OCI-LY1 (cell line): ENCODE data around the gene TTF2.

Source experiments
- H2AFZ ChIP-seq: fragments of 200-600 bp; sonication (generic), shearing (Covaris generic); 2 replicates; pipeline ENCODE4 v1.6.0; 2014; ENCODE audit warnings: antibody characterized with exemption, mild to moderate bottlenecking, low read length
- H3F3A ChIP-seq: fragments of 200-600 bp; sonication (generic), shearing (Covaris generic); 2 replicates; pipeline ENCODE4 v1.6.0; 2014; ENCODE audit warnings: mild to moderate bottlenecking, antibody characterized with exemption, low read length, moderate library complexity; ENCODE audit not compliant: insufficient read depth
- H3K27ac ChIP-seq: fragments of 200-600 bp; sonication (generic); 2 replicates; pipeline ENCODE4 v1.5.1; 2014; ENCODE audit warnings: low read length, mixed run types, mild to moderate bottlenecking, low read depth; ENCODE audit not compliant: poor library complexity, severe bottlenecking
- H3K27me3 ChIP-seq: fragments of 200-600 bp; sonication (generic); 2 replicates; pipeline ENCODE4 v1.6.0; 2014; ENCODE audit warnings: antibody characterized with exemption, mild to moderate bottlenecking, low read length, moderate library complexity; ENCODE audit not compliant: insufficient read depth
- H3K36me3 ChIP-seq: fragments of 200-600 bp; sonication (generic); 2 replicates; pipeline ENCODE4 v1.6.1; 2014; ENCODE audit warnings: mild to moderate bottlenecking, antibody characterized with exemption, low read length, moderate library complexity, mixed read lengths; ENCODE audit not compliant: insufficient read depth
- H3K4me1 ChIP-seq: fragments of 200-600 bp; sonication (generic); 2 replicates; pipeline ENCODE4 v1.5.1; 2014; ENCODE audit warnings: mild to moderate bottlenecking, low read length, moderate library complexity; ENCODE audit not compliant: insufficient read depth, severe bottlenecking
- H3K4me2 ChIP-seq: fragments of 200-600 bp; sonication (generic), shearing (Covaris generic); 2 replicates; pipeline ENCODE4 v1.6.1; 2014; ENCODE audit warnings: low read length
- H3K4me3 ChIP-seq: fragments of 200-600 bp; sonication (generic); 2 replicates; pipeline ENCODE4 v1.5.1; 2014; ENCODE audit warnings: low read length, low read depth, mild to moderate bottlenecking, mixed read lengths; ENCODE audit not compliant: poor library complexity, severe bottlenecking
- H3K79me2 ChIP-seq: fragments of 200-600 bp; shearing (Covaris generic); 2 replicates; pipeline ENCODE4 v1.6.1; 2016; ENCODE audit warnings: mixed run types, low read length, mixed read lengths; ENCODE audit not compliant: insufficient read depth
- H3K9ac ChIP-seq: fragments of 200-600 bp; sonication (generic), shearing (Covaris generic); 2 replicates; pipeline ENCODE4 v1.6.1; 2014; ENCODE audit warnings: mild to moderate bottlenecking, low read length, mixed read lengths
- H3K9me2 ChIP-seq: fragments of 200-600 bp; sonication (generic), shearing (Covaris generic); 2 replicates; pipeline ENCODE4 v1.6.1; 2014; ENCODE audit warnings: low read depth, mild to moderate bottlenecking, low read length, mixed read lengths
- H3K9me3 ChIP-seq: fragments of 200-600 bp; shearing (Covaris generic); 2 replicates; pipeline ENCODE4 v1.6.1; 2014; ENCODE audit warnings: low read length, mixed read lengths
- H4K20me1 ChIP-seq: fragments of 200-600 bp; sonication (generic), shearing (Covaris generic); 2 replicates; pipeline ENCODE4 v1.6.0; 2016; ENCODE audit warnings: mild to moderate bottlenecking, low read length; ENCODE audit not compliant: insufficient read depth
- EZH2 ChIP-seq: fragments of 200-600 bp; sonication (generic), shearing (Covaris generic); IDR thresholded peaks from 2 replicates; pipeline ENCODE4 v1.8.0; 2017; ENCODE audit warnings: borderline replicate concordance, mixed run types, mild to moderate bottlenecking, antibody characterized with exemption, low read length, moderate library complexity, mixed read lengths
- TF ChIP-seq, protein P1 (sequence below): fragments of 200-600 bp; sonication (generic), shearing (Covaris generic); IDR thresholded peaks from 2 replicates; pipeline ENCODE4 v1.5.1; 2017; ENCODE audit warnings: mild to moderate bottlenecking, antibody characterized with exemption, low read length, moderate library complexity, mixed read lengths

The TTF2 gene

DNA sequence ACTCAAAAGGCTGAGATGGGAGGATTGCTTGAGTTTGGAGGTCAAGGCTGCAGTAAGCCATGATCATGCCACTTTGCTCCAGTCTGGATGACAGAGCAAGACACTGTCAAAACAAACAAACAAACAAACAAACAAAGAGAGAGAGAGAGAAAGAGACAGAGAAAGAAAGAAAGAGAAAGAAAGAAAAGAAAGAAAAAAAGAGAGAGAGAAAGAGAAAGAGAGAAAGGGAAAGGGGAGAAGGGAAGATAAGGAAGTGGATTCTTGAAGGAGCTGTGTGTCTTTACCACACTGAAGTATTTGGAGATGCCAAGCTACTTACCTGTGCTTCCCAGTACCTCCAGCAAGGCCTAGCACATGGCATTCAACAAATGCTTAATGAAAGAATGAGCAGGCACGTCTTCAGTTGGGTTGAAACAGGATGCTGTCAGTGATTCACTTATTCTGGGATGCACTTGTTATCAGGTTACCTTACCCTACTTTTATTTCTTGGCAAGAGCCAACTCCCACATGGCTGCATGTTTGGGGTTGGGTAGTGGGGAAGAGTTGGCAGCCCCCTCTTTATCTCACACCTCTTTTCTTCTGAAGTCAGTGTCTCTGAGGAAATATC is 29.8 kb upstream of the TTF2 start:
- no peak overlapping the region for H2AFZ ChIP-seq
- no peaks in the 10 kb centered on the region for H3K4me1 ChIP-seq
- H3K9me2 ChIP-seq = no peaks in the 10 kb centered on the region
- no peak overlapping the region for H3K27ac ChIP-seq
- no peak overlapping the region for H3K4me3 ChIP-seq
- H4K20me1 ChIP-seq = no peaks in the 10 kb centered on the region
- TF ChIP-seq, protein P1, sequence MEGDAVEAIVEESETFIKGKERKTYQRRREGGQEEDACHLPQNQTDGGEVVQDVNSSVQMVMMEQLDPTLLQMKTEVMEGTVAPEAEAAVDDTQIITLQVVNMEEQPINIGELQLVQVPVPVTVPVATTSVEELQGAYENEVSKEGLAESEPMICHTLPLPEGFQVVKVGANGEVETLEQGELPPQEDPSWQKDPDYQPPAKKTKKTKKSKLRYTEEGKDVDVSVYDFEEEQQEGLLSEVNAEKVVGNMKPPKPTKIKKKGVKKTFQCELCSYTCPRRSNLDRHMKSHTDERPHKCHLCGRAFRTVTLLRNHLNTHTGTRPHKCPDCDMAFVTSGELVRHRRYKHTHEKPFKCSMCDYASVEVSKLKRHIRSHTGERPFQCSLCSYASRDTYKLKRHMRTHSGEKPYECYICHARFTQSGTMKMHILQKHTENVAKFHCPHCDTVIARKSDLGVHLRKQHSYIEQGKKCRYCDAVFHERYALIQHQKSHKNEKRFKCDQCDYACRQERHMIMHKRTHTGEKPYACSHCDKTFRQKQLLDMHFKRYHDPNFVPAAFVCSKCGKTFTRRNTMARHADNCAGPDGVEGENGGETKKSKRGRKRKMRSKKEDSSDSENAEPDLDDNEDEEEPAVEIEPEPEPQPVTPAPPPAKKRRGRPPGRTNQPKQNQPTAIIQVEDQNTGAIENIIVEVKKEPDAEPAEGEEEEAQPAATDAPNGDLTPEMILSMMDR = no peak
- no peak for TF ChIP-seq EZH2
- H3K79me2 ChIP-seq = no peaks in the 10 kb centered on the region
- no peak overlapping the region for H3K9ac ChIP-seq
- no peaks in the 10 kb centered on the region for H3K27me3 ChIP-seq
- no peaks in the 10 kb centered on the region for H3K36me3 ChIP-seq
- no peaks in the 10 kb centered on the region for H3K9me3 ChIP-seq
- no peak overlapping the region for H3K4me2 ChIP-seq
- no peaks in the 10 kb centered on the region for H3F3A ChIP-seq

DNA sequence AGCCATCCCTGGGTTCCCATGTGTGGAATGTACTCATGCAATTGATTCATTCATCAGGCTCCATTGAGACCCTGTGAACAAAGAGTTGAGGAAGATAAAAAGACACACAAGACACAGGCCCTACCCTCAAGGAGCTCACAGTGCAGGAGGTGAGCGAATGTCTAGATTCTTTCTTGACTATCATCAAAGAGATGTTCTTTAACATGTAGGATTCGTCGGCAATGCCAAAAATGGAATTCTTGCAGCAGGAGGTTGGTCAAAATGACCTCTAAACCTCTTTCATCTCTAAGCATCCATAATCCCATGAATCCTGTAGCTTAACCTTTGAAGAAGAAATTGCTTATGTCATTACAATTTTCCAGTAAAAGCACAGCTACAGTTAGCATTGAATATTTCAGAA is 27.9 kb upstream of the TTF2 start:
- Histone ChIP-seq H2AFZ (no peak overlapping the region), H3K36me3 (no peaks in the 10 kb centered on the region), H3K27ac (no peak overlapping the region), H3K4me1 (no peaks in the 10 kb centered on the region), H3F3A (no peaks in the 10 kb centered on the region), H3K27me3 (no peaks in the 10 kb centered on the region), H3K79me2 (no peaks in the 10 kb centered on the region), H3K4me3 (no peak overlapping the region), H4K20me1 (no peaks in the 10 kb centered on the region), H3K9me2 (no peaks in the 10 kb centered on the region), H3K9me3 (no peaks in the 10 kb centered on the region), H3K4me2 (no peak overlapping the region), H3K9ac (no peak overlapping the region)
- TF ChIP-seq, protein P1 = no peak
- no peak for TF ChIP-seq EZH2

DNA sequence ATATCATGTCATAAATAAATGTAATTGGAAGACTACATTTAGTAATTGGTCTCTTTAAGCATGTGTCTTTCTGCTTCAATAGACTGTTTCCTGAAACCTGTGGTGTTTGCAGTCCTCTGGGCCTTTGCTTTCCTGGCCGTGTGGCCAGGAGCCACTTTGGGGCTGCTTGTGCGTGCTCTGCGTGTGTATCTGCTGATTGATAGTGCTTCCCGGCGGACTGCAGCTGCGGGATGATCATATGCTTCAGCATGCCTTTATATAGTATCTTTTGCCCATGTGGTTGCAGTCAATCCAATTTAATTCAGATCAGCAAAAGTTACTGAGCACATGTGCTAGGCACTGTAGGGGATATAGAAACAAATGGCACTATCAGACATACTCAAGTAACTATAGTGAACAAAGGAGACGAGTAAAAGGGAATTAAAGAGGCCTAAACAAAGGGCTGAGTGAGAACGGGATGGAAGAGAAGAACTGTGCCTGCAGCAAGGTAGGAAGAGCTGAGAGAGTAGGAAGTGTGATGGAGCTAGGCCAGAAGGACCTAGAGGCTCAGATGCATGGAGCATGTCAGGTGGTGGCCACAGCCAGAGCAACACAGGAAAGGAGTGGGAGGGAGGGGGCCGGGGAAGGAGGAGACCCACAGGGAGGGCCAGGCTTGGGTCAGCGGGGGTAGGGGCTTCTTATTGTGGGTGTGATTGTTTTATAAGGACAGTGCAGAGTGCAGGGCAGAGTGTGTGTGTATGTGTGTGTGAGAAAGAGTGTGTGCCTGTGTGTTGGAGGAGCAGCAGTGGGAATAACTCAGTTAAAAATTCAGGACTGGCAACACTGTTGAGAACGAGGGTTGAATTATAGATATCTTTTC is 27.2 kb upstream of the TTF2 start:
- Histone ChIP-seq H3K9me3 (no peaks in the 10 kb centered on the region), H3K4me2 (no peak overlapping the region), H3K9ac (no peak overlapping the region), H3K4me3 (no peak overlapping the region), H3K79me2 (no peaks in the 10 kb centered on the region), H3K36me3 (no peaks in the 10 kb centered on the region), H3F3A (no peaks in the 10 kb centered on the region), H3K4me1 (no peaks in the 10 kb centered on the region), H3K27ac (no peak overlapping the region), H3K9me2 (no peaks in the 10 kb centered on the region), H4K20me1 (no peaks in the 10 kb centered on the region), H2AFZ (no peak overlapping the region), H3K27me3 (no peaks in the 10 kb centered on the region)
- TF ChIP-seq EZH2 = no peak
- TF ChIP-seq, protein P1 = no peak
